GM18507 (cell line): Measurements from ENCODE around the gene RPS6KL1.

ENCODE experiments used
- DNase-seq: peaks from one replicate; pipeline ENCODE4 v3.0.0; 2011; ENCODE audit warnings: low read depth; ENCODE audit not compliant: insufficient read length; ENCODE audit errors: extremely low spot score
- FAIRE-seq: peaks from 2 replicates; lab custom pipeline; 2011; peaks lifted over from hg19 to GRCh38; lab: Jason Lieb, UNC

The RPS6KL1 gene

GRCh38 chr14:74898083-74898482 is 25.0 kb downstream of the RPS6KL1 start:
- FAIRE-seq (no peak), DNase-seq (no peak)

DNA sequence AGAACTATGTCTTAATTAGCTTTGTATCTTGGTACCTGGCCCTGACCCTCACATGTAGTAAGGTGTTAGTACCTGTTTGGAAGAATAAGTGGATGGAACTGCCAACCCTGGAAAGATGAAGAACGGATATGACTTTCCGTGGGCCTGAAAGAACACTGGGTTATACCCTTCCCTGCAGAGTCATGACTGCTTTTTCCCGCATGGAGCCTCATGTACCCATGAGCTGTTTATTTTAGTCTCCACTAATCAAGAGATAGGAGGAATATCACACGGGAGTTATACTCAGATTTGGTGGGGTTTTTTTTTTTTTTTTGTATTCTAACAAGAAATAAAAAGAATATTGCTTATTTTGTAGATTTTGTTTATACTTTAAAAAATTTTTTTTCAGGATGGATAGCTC is 25.4 kb downstream of the RPS6KL1 start:
- DNase-seq (no peak), FAIRE-seq (no peak)

- DNase-seq: no peak
Measured at GRCh38 chr14:74896400-74896799, 26.7 kb downstream of the RPS6KL1 start.

GRCh38 chr14:74893614-74894091 is 29.4 kb downstream of the RPS6KL1 start:
- FAIRE-seq: peak; percentile 70
- DNase-seq: no peak

More at GRCh38 chr14:74896400-74896799, 26.7 kb downstream of the RPS6KL1 start:
- FAIRE-seq: no peak

- FAIRE-seq (no peak), DNase-seq (no peak)
Measured at GRCh38 chr14:74892745-74893144, 30.3 kb downstream of the RPS6KL1 start.

DNA sequence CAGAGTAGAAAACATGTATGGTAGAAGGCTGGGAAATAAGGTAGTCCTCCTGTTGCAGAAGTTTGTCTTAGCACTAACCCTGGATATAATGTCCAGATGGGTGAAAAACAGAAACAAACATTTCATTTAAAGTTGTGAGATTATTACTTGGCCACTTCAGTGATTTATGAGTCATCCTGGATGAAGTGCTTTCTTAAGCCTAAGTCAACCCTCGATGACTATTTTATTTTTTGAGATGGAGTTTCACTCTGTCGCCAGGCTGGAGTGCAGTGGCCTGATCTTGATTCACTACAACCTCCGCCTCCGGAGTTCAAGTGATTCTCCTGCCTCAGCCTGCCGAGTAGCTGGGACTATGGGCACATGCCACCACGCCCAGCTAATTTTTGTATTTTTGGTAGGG is 31.2 kb downstream of the RPS6KL1 start:
- FAIRE-seq: no peak
- no peak for DNase-seq

DNA sequence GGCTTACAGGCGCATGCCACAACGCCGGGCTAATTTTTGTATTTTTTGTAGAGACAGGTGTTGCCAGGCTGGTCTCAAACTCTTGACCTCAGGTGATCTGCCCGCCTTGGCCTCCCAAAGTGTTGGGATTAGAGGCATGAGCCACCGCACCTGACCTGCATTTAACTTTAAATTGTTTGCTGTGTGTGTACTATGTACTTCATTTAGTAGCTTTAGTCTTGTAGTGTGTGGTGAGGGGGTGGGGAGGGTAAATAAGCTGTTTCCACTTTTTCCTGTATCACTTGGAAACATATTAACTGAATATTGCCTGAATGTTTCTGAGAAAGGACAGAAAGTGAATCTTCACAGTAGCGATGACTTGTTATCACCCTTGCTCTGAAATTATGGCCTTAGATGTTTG is 32.8 kb downstream of the RPS6KL1 start:
- FAIRE-seq: no peak
- no peak for DNase-seq

DNA sequence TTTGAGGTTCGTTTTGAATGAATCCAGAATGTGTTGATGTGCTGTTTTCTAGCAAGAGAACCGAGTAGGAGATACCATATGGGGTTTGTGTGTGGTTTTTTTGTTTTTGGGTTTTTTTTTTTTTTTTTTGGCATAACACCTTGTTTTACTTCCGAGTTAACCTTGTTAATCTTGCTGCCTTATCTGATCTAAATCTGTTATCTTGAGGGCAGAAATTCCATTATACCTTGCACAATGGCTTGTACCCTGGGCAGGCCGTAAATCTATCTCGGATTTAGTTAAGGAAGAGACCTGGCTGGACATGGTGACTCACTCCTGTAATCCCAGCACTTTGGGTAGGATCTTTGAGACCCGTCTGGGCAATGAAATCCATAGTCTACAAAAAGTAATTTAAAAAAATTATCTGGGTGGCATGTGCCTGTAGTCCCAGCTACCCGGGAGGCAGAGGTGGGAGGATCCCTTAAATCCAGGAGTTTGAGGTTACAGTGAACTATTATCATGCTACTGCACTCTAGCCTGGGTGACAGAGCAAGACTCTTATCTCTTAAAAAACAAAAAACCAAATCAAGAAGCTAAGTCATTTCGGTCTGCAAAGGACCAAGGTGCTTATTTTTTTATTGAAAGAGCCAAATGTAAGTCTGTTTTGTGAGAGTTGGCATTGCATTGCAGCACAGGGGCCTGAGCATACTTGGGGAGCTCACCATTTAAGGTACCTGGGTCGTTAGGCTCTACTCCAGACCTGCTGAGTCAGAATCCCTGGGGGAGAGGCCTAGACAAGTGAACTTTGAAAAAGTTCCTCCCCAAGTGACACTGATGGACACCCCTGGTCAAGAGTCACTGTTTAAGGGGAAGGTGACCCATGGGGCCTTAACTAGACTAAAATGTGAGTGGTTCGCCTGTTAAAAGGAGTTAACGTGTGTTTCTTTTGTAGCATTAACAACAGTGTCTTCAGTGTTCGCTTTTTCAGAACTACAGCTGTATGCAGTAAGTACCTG is 34.6 kb downstream of the RPS6KL1 start:
- no peak for DNase-seq
- FAIRE-seq: no peak

DNA sequence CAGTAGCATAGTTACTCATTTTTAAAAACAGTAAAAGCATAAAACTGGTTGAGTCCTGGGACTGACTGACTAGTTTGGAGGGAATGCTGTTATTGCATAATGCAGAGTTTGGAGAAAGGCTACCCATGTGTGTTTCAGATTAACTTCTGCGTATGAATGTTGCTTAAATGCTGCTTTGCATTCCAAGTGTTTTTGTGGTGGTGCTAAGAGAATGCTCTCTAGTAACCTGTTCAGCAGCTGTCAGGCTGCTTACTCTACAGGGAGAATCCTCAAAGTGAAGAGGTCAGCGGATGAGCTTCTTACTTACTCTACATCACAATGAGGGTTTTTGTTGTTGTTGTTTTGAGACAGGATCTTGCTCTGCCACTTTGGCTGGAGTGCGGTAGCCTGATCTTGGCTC is 37.1 kb downstream of the RPS6KL1 start:
- no peak for DNase-seq
- FAIRE-seq: no peak

GRCh38 chr14:74882103-74882920 is 40.7 kb downstream of the RPS6KL1 start:
- DNase-seq (peak; percentile 14), FAIRE-seq (no peak)

DNA sequence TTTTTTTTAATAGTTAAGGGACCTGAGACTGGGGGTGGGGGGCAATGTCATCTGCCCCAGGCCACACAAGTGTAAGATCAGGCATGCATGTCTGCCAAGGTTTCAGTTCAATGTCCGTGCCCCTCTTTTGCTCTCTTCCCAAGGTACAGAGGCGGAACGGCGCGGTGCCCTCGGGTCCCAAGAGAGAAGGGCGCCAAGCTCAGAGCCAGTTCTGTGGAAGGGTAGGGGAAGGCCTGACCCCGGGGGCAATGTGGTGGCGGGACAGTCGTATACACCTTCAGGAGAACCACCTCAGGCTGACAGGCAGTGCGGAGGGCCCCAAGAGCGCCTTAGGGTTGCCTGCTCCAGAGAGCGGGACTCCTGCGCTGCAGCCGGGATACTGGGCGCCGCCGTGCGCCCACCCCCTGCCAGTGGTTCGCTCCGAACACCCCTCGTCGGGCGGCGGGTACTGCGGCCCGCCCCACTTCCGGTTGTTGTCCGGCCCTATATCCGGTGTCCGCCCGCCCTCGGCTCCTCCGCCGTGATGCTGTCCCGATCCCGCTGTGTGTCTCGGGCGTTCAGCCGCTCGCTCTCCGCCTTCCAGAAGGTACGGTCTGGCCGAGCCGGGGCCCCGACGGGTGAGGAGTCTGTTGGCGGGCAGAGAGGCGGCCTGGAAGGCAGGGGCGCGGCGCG is 41.5 kb downstream of the RPS6KL1 start, which contains the start of gene DLST:
Gene DLST, plus strand, starts transcription at position 486 of the 672 bp plus-strand sequence. Its CDS starts 38 bp downstream, at position 524.
- peak; percentile 95 for DNase-seq
- FAIRE-seq: peak; percentile 84

- FAIRE-seq (no peak), DNase-seq (no peak)
Measured at GRCh38 chr14:74879427-74880182, 43.5 kb downstream of the RPS6KL1 start.

DNA sequence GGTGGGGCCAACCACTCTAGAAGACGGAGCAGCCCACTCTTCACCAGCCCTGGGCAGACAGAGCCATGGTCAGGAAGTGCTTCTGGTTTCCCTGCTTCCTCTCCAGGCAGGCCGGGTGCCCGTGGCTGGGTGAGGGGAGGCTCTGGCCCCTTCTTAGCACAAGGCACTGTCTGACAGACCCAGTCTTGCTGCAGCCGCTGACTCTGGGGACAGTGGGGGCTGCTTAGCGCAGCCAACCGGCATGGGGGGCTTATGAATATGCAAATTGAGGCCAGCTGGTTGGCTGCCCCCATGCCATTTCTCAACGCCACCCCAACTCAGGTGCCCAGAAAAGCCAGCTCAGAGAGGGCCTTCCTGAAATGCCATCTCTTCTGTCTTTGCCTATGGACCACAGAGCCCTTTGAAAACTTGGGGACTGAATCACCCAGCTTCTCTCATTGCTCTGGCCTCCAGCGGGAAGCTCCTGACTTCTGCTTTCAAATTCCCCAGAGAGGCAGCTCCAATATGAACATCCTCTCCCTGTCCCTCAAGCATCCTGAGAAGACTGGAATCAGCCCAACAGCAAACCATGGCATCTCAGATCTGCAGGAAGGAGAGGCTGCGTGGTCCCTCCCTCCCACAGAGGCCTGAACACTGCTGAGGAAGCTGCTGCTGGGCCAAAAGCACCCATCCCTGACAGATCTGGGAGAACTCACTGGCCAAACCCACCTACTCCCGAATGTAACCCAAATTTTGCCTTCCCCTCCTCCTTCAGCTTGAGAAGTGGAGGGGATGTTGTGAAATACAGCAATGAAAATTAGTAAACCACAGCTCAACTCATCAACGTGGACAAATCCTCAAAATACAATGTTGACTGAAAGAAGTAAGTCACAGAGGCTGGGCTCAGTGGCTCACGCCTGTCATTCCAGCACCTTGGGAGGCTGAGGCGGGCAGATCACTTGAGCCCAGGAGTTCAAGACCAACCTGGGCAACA is 46.8 kb downstream of the RPS6KL1 start, which contains the start of gene PROX2:
Gene PROX2, minus strand, starts transcription at position 205 of the 973 bp plus-strand sequence. CDS start 12,311 bp downstream, outside the sequence.
- FAIRE-seq (no peak), DNase-seq (no peak)

GRCh38 chr14:74875204-74875603 is 47.9 kb downstream of the RPS6KL1 start:
- no peak for FAIRE-seq

GRCh38 chr14:74871819-74872218 is 51.2 kb downstream of the RPS6KL1 start:
- no peak for DNase-seq
- no peak for FAIRE-seq

More at GRCh38 chr14:74875204-74875603, 47.9 kb downstream of the RPS6KL1 start:
- no peak for DNase-seq

- FAIRE-seq: no peak
- no peak for DNase-seq
Measured at GRCh38 chr14:74868739-74869138, 54.3 kb downstream of the RPS6KL1 start.

- peak; percentile 72 for FAIRE-seq
- no peak for DNase-seq
Measured at GRCh38 chr14:74867673-74868072, 55.4 kb downstream of the RPS6KL1 start.
